Subcutaneous adipose tissue (tissue), 4 donors: ENCODE results near the gene CLP1. TPM values are rescaled to one million over a fixed set of nuclear protein-coding genes. Genes with fewer than 3 reads are reported as not detected.

ENCODE experiments used
- total RNA-seq, 4 donors: library from RNA; depleted of rRNA; stranded (reverse); fragments of >200 nt; gene quantifications; one replicate each; pipeline ENCODE4 v1.1.0, GENCODE V29; 2016
- TF ChIP-seq, protein P1 (sequence below): fragments of 450-650 bp; IDR thresholded peaks from one replicate; pipeline ENCODE4 v1.5.1; 2016; ENCODE audit warnings: low read depth, mild to moderate bottlenecking, control low read depth, antibody characterized with exemption, moderate library complexity

CLP1 gene
- 10 to 100 TPM in 2 of 4 donors, 1 to 10 TPM in 2; 5.7 to 11.5 (median 10.0) TPM for total RNA-seq

DNA sequence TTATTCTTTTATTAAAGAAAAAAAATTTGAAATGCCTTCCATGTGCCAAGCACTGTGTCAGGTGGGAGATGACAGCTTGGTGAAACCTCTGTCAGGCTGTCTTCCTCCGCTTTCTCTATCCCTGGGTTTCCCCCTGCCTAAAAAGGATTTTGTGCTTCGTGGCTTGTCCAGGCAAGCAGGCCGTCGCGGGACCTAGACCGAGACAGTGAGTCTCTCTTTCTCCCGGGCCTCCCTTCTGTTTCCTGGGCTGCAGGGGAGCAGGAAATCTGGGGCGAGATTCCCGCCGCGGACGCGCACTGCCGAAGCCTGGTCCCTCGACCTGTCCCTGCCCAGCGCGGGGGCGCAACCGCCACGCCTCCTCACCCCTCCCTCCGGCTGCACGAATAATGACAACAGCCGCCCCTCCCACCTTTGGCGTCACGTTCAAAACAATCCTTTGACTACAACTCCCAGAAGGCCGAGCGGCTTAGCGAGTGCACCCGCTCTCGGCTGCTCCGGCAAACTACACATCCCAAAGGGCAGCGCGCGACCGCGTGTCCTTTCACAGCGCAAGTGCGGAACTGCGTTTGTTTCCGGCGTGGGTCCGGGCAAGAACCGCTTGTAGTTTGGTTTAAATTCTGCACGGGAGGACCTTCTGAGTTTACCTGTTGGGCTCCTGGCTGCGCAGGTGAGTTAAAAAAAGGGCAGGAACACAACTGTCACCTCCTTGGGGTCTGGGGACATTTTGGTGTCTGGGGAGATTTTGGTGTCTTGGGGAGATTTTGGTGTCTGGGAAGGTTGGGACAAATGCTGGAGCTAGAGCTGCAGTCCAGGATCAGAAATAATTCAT is at the start of gene CLP1:
CLP1 (plus strand) TSS at position 569 of the 829 bp plus-strand sequence. CDS start 1,715 bp downstream, outside the sequence.
- TF ChIP-seq, protein P1, sequence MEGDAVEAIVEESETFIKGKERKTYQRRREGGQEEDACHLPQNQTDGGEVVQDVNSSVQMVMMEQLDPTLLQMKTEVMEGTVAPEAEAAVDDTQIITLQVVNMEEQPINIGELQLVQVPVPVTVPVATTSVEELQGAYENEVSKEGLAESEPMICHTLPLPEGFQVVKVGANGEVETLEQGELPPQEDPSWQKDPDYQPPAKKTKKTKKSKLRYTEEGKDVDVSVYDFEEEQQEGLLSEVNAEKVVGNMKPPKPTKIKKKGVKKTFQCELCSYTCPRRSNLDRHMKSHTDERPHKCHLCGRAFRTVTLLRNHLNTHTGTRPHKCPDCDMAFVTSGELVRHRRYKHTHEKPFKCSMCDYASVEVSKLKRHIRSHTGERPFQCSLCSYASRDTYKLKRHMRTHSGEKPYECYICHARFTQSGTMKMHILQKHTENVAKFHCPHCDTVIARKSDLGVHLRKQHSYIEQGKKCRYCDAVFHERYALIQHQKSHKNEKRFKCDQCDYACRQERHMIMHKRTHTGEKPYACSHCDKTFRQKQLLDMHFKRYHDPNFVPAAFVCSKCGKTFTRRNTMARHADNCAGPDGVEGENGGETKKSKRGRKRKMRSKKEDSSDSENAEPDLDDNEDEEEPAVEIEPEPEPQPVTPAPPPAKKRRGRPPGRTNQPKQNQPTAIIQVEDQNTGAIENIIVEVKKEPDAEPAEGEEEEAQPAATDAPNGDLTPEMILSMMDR = no peak

DNA sequence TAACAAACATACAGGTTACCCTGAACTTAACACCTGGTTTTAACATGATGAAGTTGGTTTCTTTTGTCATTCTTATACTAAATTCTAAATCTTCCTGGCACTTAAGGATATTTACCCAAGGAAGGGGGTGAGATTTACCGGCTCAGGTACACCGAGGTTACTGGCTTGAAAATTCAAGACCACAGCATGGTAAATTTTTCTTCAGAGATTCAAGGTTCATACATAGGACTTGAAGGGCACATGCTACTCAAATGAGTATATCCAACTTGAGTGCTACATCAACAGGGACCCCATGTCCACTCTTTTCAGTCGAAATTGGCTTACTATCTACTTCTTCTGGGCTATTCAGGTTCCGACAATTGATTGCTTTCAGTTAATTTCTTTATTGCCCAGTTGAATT is 47.4 kb upstream of the CLP1 start:
- TF ChIP-seq, protein P1 = no peak

DNA sequence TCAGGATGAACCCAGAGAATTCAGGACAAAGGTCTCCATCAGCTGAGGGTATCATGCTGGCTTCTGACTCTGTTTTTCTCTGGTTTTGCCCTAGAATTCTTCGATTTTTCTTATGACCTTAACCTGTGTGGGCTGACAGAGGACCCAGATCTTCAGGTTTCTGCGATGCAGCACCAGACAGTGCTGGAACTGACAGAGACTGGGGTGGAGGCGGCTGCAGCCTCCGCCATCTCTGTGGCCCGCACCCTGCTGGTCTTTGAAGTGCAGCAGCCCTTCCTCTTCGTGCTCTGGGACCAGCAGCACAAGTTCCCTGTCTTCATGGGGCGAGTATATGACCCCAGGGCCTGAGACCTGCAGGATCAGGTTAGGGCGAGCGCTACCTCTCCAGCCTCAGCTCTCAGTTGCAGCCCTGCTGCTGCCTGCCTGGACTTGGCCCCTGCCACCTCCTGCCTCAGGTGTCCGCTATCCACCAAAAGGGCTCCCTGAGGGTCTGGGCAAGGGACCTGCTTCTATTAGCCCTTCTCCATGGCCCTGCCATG is 43.3 kb upstream of the CLP1 start:
- TF ChIP-seq, protein P1 = no peak

DNA sequence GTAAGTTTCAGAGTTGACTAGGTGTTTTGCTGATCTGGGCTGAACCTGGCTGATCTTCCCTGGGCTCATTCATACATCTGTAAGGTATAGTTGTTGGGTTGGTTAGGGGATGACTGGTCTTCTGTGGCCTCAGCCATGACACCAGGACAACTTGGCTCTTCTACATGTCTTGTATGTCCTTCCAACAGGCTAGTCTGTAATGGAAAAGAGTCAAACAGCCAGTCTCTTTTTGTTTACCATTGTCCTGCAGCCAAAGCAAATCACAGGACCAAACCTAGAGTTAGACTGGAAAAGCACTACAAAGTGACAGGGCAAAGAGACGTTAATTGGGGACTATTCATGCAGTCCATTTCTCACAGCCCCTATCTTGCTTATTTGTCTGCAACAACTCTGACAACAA is 42.3 kb upstream of the CLP1 start:
- TF ChIP-seq, protein P1 = no peak

DNA sequence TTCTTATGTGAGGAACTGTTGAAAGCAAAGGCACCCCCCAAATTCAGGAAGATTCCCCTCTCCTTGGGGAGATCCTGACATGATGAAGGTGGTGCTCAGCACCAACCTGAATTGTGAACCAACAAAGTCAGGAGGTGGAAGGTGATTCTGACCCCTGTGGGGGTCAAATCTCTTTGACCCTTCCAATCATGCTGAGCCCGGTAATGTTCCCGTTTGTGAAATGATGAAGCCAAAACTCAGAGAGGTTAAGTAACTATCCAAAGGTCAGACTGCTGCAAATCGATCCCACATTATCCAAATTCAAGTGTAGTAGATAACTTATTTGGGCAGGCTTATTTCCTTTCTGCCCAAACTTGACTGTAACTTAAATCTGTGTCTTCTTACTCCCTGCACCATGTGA is 41.0 kb upstream of the CLP1 start:
- TF ChIP-seq, protein P1 = no peak

DNA sequence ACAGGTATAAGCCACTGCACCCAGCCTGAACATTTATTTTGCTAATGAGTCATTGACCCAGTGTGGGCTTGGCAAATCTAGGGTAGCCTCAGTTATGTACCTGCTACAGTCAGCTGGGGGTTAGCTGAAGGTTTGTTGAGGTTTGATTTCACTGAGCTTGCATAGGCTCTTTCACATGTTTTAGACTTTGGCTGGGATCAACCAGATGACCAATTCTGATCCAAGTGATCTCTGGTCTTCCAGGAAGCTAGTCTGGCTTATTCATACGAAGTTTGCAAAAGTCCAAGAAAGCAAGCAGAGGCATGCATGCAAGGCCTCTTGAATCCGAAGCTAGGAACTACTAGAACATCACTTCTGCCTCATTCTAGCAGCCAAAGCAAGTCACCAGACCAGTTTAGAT is 39.1 kb upstream of the CLP1 start:
- TF ChIP-seq, protein P1 = no peak

DNA sequence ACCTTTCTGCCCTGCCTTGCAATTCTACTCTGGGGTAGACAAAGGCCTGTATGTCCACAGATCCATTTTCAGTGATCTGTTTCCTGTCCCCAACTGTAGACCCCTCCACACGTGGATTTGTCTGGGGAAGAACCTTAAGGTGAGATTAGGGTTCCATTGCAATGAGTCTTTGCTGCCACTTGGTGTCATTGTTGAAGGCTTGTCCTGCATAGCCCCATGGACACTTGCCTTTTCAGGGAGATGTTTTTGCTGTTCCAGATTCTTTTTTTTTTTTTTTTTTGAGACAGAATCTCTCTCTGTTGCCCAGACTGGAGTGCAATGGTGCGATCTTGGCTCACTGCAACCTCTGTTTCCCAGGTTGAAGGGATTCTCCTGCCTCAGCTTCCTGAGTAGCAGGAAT is 38.2 kb upstream of the CLP1 start:
- TF ChIP-seq, protein P1 = no peak
